Neural cell (in vitro differentiated cells): Measurements from ENCODE around the gene CD47. TPM values are rescaled to one million over a fixed set of nuclear protein-coding genes. Genes with fewer than 3 reads are reported as not detected.

Source experiments
- H2AFZ ChIP-seq: fragments of 200-600, 300-800 bp; sonication (generic), shearing (Covaris generic); 2 replicates; pipeline ENCODE4 v1.6.0; 2014; ENCODE audit warnings: low read depth, mild to moderate bottlenecking, antibody characterized with exemption, low read length, moderate library complexity
- H3F3A ChIP-seq: fragments of 200-600 bp; shearing (Covaris generic); 2 replicates; pipeline ENCODE4 v1.6.1; 2016; ENCODE audit warnings: mild to moderate bottlenecking, moderate library complexity, mixed read lengths, antibody characterized with exemption, low read length; ENCODE audit not compliant: insufficient read depth, poor library complexity, severe bottlenecking
- H3K27ac ChIP-seq: fragments of 200-600, 300-800 bp; sonication (generic), shearing (Covaris generic); 2 replicates; pipeline ENCODE4 v1.5.1; 2014; ENCODE audit warnings: mild to moderate bottlenecking, low read length, moderate library complexity
- H3K27me3 ChIP-seq: fragments of 300-800, 200-600 bp; sonication (generic), shearing (Covaris generic); 2 replicates; pipeline ENCODE4 v1.6.0; 2014; ENCODE audit warnings: mild to moderate bottlenecking, low read depth, low read length, moderate library complexity; ENCODE audit not compliant: insufficient read depth
- H3K36me3 ChIP-seq: fragments of 300-800, 200-600 bp; sonication (generic), shearing (Covaris generic); 2 replicates; pipeline ENCODE4 v1.5.1; 2014; ENCODE audit warnings: mild to moderate bottlenecking, antibody characterized with exemption, low read length, moderate library complexity; ENCODE audit not compliant: insufficient read depth
- H3K4me2 ChIP-seq: fragments of 300-800, 200-600 bp; sonication (generic), shearing (Covaris generic); 2 replicates; pipeline ENCODE4 v1.6.0; 2014; ENCODE audit warnings: mild to moderate bottlenecking, low read length
- H3K4me3 ChIP-seq: fragments of 300-800, 200-600 bp; sonication (generic), shearing (Covaris generic); 2 replicates; pipeline ENCODE4 v1.5.1; 2014; ENCODE audit warnings: mild to moderate bottlenecking, low read length, moderate library complexity
- H3K79me2 ChIP-seq: fragments of 200-600 bp; shearing (Covaris generic); replicated peaks from 2 replicates; pipeline ENCODE4 v1.6.0; 2014; ENCODE audit warnings: mild to moderate bottlenecking, low read length, moderate library complexity; ENCODE audit not compliant: insufficient read depth
- H3K9ac ChIP-seq: fragments of 300-800, 200-600 bp; sonication (generic), shearing (Covaris generic); 2 replicates; pipeline ENCODE4 v1.6.1; 2016; ENCODE audit warnings: mild to moderate bottlenecking, low read length, mixed read lengths
- H3K9me2 ChIP-seq: fragments of 200-600 bp; shearing (Covaris generic); 2 replicates; pipeline ENCODE4 v1.6.1; 2016; ENCODE audit warnings: mild to moderate bottlenecking, low read length, mixed read lengths; ENCODE audit not compliant: insufficient read depth
- H3K9me3 ChIP-seq: fragments of 200-600, 300-800 bp; sonication (generic), shearing (Covaris generic); 2 replicates; pipeline ENCODE4 v1.6.1; 2016; ENCODE audit warnings: mild to moderate bottlenecking, mixed run types, low read length, moderate library complexity, mixed read lengths
- H4K20me1 ChIP-seq: fragments of 200-600 bp; shearing (Covaris generic); 2 replicates; pipeline ENCODE4 v1.6.1; 2016; ENCODE audit warnings: mild to moderate bottlenecking, mixed run types; ENCODE audit not compliant: insufficient read depth
- EP300 ChIP-seq: fragments of 450-650 bp; conservative IDR thresholded peaks from 2 replicates; pipeline ENCODE4 v1.6.1; 2014; ENCODE audit warnings: antibody characterized with exemption, mild to moderate bottlenecking, moderate library complexity; ENCODE audit not compliant: poor library complexity, severe bottlenecking
- EZH2 ChIP-seq: fragments of 200-600, 300-800 bp; shearing (Covaris generic), sonication (generic); IDR thresholded peaks from 2 replicates; pipeline ENCODE4 v1.6.1; 2014; ENCODE audit warnings: antibody characterized with exemption, low read length, borderline replicate concordance, mild to moderate bottlenecking; ENCODE audit not compliant: insufficient read depth, poor library complexity, severe bottlenecking
- MXI1 ChIP-seq: fragments of 450-650 bp; conservative IDR thresholded peaks from 2 replicates; pipeline ENCODE4 v1.6.1; 2014; ENCODE audit warnings: antibody characterized with exemption, mild to moderate bottlenecking; ENCODE audit not compliant: poor library complexity, severe bottlenecking
- POLR2AphosphoS5 ChIP-seq: IDR thresholded peaks from 2 replicates; pipeline ENCODE4 v1.6.1; 2012
- RAD21 ChIP-seq: fragments of 450-650 bp; conservative IDR thresholded peaks from 2 replicates; pipeline ENCODE4 v1.6.1; 2014; ENCODE audit warnings: antibody characterized with exemption, mild to moderate bottlenecking, moderate library complexity
- SMC3 ChIP-seq: fragments of 450-650 bp; conservative IDR thresholded peaks from 2 replicates; pipeline ENCODE4 v1.6.1; 2014; ENCODE audit warnings: antibody characterized with exemption, mild to moderate bottlenecking, moderate library complexity; ENCODE audit not compliant: poor library complexity
- TAF1 ChIP-seq: IDR thresholded peaks from 2 replicates; pipeline ENCODE4 v1.6.1; 2012; ENCODE audit warnings: low read depth
- polyA plus RNA-seq: library from polyadenylated mRNA; depleted of rRNA; stranded (reverse); fragments of >200 nt; gene quantifications from 2 replicates; pipeline ENCODE4 v1.2.3, GENCODE V29; 2014
- TF ChIP-seq, protein P1 (sequence below): fragments of 450-650 bp; IDR thresholded peaks from 2 replicates; pipeline ENCODE4 v1.5.1; 2014; ENCODE audit warnings: antibody characterized with exemption, mild to moderate bottlenecking, moderate library complexity; ENCODE audit not compliant: poor library complexity, severe bottlenecking
- TF ChIP-seq, protein P2 (sequence below): IDR thresholded peaks from 2 replicates; pipeline ENCODE4 v1.6.1; 2012; ENCODE audit warnings: borderline replicate concordance

The CD47 gene
- polyA plus RNA-seq, 1 donor from 2014 or later = 128 TPM

DNA sequence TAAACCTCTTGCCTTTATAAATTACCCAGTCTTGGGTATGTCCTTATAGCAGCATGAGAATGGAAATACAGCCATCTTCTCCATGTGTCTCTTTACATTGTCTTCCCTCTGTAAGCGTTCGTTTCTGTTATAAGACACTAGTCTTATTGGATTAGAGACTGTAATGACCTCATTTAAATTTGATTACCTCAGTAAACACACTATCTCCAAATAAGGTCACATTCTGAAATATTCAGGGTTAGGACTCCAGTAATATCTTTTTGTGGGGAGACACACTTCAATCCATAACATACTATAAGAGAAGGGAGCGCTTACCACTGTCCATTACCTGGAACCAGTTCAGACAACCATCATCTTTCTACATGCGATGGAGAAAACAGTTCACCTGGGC lies 34.3 kb upstream of the CD47 start:
- H3K9ac ChIP-seq = no peak overlapping the region
- H3K9me2 ChIP-seq = no peaks in the 10 kb centered on the region

GRCh38 chr3:108124337-108125152 lies 33.7 kb upstream of the CD47 start:
- no peak for TF ChIP-seq EP300
- TF ChIP-seq, protein P1, sequence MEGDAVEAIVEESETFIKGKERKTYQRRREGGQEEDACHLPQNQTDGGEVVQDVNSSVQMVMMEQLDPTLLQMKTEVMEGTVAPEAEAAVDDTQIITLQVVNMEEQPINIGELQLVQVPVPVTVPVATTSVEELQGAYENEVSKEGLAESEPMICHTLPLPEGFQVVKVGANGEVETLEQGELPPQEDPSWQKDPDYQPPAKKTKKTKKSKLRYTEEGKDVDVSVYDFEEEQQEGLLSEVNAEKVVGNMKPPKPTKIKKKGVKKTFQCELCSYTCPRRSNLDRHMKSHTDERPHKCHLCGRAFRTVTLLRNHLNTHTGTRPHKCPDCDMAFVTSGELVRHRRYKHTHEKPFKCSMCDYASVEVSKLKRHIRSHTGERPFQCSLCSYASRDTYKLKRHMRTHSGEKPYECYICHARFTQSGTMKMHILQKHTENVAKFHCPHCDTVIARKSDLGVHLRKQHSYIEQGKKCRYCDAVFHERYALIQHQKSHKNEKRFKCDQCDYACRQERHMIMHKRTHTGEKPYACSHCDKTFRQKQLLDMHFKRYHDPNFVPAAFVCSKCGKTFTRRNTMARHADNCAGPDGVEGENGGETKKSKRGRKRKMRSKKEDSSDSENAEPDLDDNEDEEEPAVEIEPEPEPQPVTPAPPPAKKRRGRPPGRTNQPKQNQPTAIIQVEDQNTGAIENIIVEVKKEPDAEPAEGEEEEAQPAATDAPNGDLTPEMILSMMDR = no peak
- no peak for TF ChIP-seq POLR2AphosphoS5
- TF ChIP-seq SMC3 = no peak
- no peak for TF ChIP-seq RAD21
- no peak for TF ChIP-seq EZH2
- no peak for TF ChIP-seq TAF1
- TF ChIP-seq MXI1 = no peak
- TF ChIP-seq, protein P2, sequence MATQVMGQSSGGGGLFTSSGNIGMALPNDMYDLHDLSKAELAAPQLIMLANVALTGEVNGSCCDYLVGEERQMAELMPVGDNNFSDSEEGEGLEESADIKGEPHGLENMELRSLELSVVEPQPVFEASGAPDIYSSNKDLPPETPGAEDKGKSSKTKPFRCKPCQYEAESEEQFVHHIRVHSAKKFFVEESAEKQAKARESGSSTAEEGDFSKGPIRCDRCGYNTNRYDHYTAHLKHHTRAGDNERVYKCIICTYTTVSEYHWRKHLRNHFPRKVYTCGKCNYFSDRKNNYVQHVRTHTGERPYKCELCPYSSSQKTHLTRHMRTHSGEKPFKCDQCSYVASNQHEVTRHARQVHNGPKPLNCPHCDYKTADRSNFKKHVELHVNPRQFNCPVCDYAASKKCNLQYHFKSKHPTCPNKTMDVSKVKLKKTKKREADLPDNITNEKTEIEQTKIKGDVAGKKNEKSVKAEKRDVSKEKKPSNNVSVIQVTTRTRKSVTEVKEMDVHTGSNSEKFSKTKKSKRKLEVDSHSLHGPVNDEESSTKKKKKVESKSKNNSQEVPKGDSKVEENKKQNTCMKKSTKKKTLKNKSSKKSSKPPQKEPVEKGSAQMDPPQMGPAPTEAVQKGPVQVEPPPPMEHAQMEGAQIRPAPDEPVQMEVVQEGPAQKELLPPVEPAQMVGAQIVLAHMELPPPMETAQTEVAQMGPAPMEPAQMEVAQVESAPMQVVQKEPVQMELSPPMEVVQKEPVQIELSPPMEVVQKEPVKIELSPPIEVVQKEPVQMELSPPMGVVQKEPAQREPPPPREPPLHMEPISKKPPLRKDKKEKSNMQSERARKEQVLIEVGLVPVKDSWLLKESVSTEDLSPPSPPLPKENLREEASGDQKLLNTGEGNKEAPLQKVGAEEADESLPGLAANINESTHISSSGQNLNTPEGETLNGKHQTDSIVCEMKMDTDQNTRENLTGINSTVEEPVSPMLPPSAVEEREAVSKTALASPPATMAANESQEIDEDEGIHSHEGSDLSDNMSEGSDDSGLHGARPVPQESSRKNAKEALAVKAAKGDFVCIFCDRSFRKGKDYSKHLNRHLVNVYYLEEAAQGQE = no peak
- Histone ChIP-seq H2AFZ (no peak overlapping the region), H3K4me3 (no peak overlapping the region)

More for the DNA sequence above, 34.3 kb upstream of the CD47 start:
- Histone ChIP-seq H2AFZ (no peak overlapping the region), H3K36me3 (no peaks in the 10 kb centered on the region), H4K20me1 (no peaks in the 10 kb centered on the region), H3K27ac (peak overlapping the region; percentile 66), H3K79me2 (no peaks in the 10 kb centered on the region), H3K27me3 (no peaks in the 10 kb centered on the region), H3K4me3 (no peak overlapping the region), H3F3A (no peaks in the 10 kb centered on the region), H3K4me2 (no peak overlapping the region), H3K9me3 (no peaks in the 10 kb centered on the region)
- TF ChIP-seq EP300 (no peak), TAF1 (no peak), EZH2 (no peak), SMC3 (no peak), RAD21 (no peak), POLR2AphosphoS5 (no peak), MXI1 (no peak)
- TF ChIP-seq, protein P2 = no peak
- TF ChIP-seq, protein P1 = no peak

More at GRCh38 chr3:108124337-108125152, 33.7 kb upstream of the CD47 start:
- H3K9me3 ChIP-seq = no peaks in the 10 kb centered on the region
- no peaks in the 10 kb centered on the region for H3K9me2 ChIP-seq
- H3F3A ChIP-seq = no peaks in the 10 kb centered on the region
- no peaks in the 10 kb centered on the region for H3K36me3 ChIP-seq
- H3K27me3 ChIP-seq = no peaks in the 10 kb centered on the region
- H3K9ac ChIP-seq = no peak overlapping the region
- H3K4me2 ChIP-seq = no peak overlapping the region
- no peaks in the 10 kb centered on the region for H4K20me1 ChIP-seq
- no peaks in the 10 kb centered on the region for H3K79me2 ChIP-seq
- H3K27ac ChIP-seq = peak overlapping the region; percentile 7
